IMR-90 (cell line): ENCODE data around the gene SOCS6. TPM values are rescaled to one million over a fixed set of nuclear protein-coding genes. Genes with fewer than 3 reads are reported as not detected.

Source experiments
- ATAC-seq: fragments of 200-7000 bp; cut with Tn5 transposase; 2 replicates; pipeline ENCODE4 v1.9.1; 2020; ENCODE audit warnings: low read depth, mild to moderate bottlenecking, moderate library complexity
- BruUV-seq: library from RNA; stranded (reverse); fragments of 400-500 nt; replicated peaks from 2 replicates; lab custom pipeline; 2021; lab: Mats Ljungman, UMichigan
- CTCF ChIA-PET: fragments of 300-600 bp; formaldehyde crosslinking; extraction: SDS; loops from one replicate; lab custom pipeline; 2021; ENCODE audit warnings: antibody characterized with exemption; lab: Yijun Ruan, JAX
- POLR2A ChIA-PET: fragments of 300-600 bp; sonication (Branson Sonifier 250); formaldehyde crosslinking; loops from one replicate; lab custom pipeline; 2022; ENCODE audit warnings: antibody characterized with exemption; ENCODE audit not compliant: unreplicated experiment; lab: Charles Lee
- DNase-seq: peaks from one replicate; pipeline ENCODE4 v3.0.0; 2013
- H2AFZ ChIP-seq: replicated peaks from 2 replicates; pipeline ENCODE3; 2013; ENCODE audit warnings: low read length, mild to moderate bottlenecking; ENCODE audit not compliant: poor library complexity
- H2AK5ac ChIP-seq: 2 replicates; pipeline ENCODE4 v1.6.1; 2013; ENCODE audit warnings: low read depth, low read length, inconsistent platforms
- H2AK9ac ChIP-seq: replicated peaks from 2 replicates; pipeline ENCODE3; 2013; ENCODE audit warnings: mild to moderate bottlenecking, low read depth, low read length, moderate library complexity; ENCODE audit not compliant: poor library complexity
- H2BK120ac ChIP-seq: 2 replicates; pipeline ENCODE4 v1.6.1; 2013; ENCODE audit warnings: low read depth, low read length, inconsistent platforms
- H2BK15ac ChIP-seq: 3 replicates; pipeline ENCODE4 v1.6.1; 2013; ENCODE audit warnings: low read depth, low read length, inconsistent platforms
- H2BK20ac ChIP-seq: 2 replicates; pipeline ENCODE4 v1.6.1; 2013; ENCODE audit warnings: low read depth, mild to moderate bottlenecking, inconsistent platforms, low read length, moderate library complexity
- H2BK5ac ChIP-seq: 2 replicates; pipeline ENCODE4 v1.6.1; 2013; ENCODE audit warnings: mild to moderate bottlenecking, low read depth, low read length, inconsistent platforms; ENCODE audit not compliant: poor library complexity, severe bottlenecking
- H3K14ac ChIP-seq: replicated peaks from 2 replicates; pipeline ENCODE4 v1.6.1; 2013; ENCODE audit warnings: low read depth, low read length, inconsistent platforms
- H3K18ac ChIP-seq: 2 replicates; pipeline ENCODE4 v1.6.1; 2013; ENCODE audit warnings: low read depth, low read length, control low read depth
- H3K23ac ChIP-seq: 2 replicates; pipeline ENCODE4 v1.6.1; 2013; ENCODE audit warnings: low read depth, low read length, inconsistent platforms
- H3K27ac ChIP-seq: 2 replicates; pipeline ENCODE4 v1.5.1; 2013; ENCODE audit warnings: mild to moderate bottlenecking, control low read depth, low read length; ENCODE audit not compliant: insufficient read depth
- H3K27me3 ChIP-seq: 2 replicates; pipeline ENCODE4 v1.6.1; 2013; ENCODE audit warnings: low read length; ENCODE audit not compliant: control insufficient read depth, insufficient read depth
- H3K36me3 ChIP-seq: 2 replicates; pipeline ENCODE4 v1.6.1; 2013; ENCODE audit warnings: low read length, mixed read lengths; ENCODE audit not compliant: control insufficient read depth, insufficient read depth
- H3K4ac ChIP-seq: 2 replicates; pipeline ENCODE4 v1.6.1; 2013; ENCODE audit warnings: low read depth, low read length, inconsistent platforms
- H3K4me1 ChIP-seq: 2 replicates; pipeline ENCODE4 v1.6.1; 2013; ENCODE audit warnings: low read length, mixed read lengths; ENCODE audit not compliant: control insufficient read depth, insufficient read depth
- H3K4me2 ChIP-seq: 2 replicates; pipeline ENCODE4 v1.6.1; 2013; ENCODE audit warnings: low read depth, mild to moderate bottlenecking, control low read depth, low read length, moderate library complexity
- H3K4me3 ChIP-seq: 2 replicates; pipeline ENCODE4 v1.5.1; 2013; ENCODE audit warnings: low read depth, mild to moderate bottlenecking, control low read depth, low read length, moderate library complexity; ENCODE audit not compliant: insufficient read depth
- H3K56ac ChIP-seq: 2 replicates; pipeline ENCODE4 v1.6.1; 2013; ENCODE audit warnings: low read length, inconsistent platforms; ENCODE audit not compliant: insufficient read depth; ENCODE audit errors: extremely low read depth
- H3K79me1 ChIP-seq, 2 experiments: 2 replicates each; pipeline ENCODE4 v1.6.1; 2013; ENCODE audit warnings: low read length in 2 of 2, inconsistent platforms in 1 of 2, low read depth in 1 of 2
- H3K9ac ChIP-seq: 2 replicates; pipeline ENCODE4 v1.6.1; 2013; ENCODE audit warnings: low read depth, low read length, control low read depth
- H3K9me1 ChIP-seq: 2 replicates; pipeline ENCODE4 v1.6.1; 2013; ENCODE audit warnings: low read length, inconsistent platforms; ENCODE audit not compliant: insufficient read depth
- H3K9me3 ChIP-seq: 2 replicates; pipeline ENCODE4 v1.6.1; 2013; ENCODE audit warnings: low read length; ENCODE audit not compliant: control insufficient read depth, insufficient read depth
- H4K20me1 ChIP-seq: 2 replicates; pipeline ENCODE4 v1.6.1; 2013; ENCODE audit warnings: low read length, inconsistent platforms; ENCODE audit not compliant: insufficient read depth
- H4K5ac ChIP-seq: 2 replicates; pipeline ENCODE4 v1.6.1; 2013; ENCODE audit warnings: mild to moderate bottlenecking, low read depth, low read length, control low read depth
- H4K8ac ChIP-seq, 2 experiments: 2 replicates each; pipeline ENCODE4 v1.6.1; 2013; ENCODE audit warnings: low read depth in 2 of 2, low read length in 2 of 2, control low read depth in 1 of 2, inconsistent platforms in 1 of 2
- H4K91ac ChIP-seq: 2 replicates; pipeline ENCODE4 v1.6.1; 2013; ENCODE audit warnings: low read depth, low read length, inconsistent platforms; ENCODE audit not compliant: insufficient read depth
- BHLHE40 ChIP-seq: fragments of 150-350 bp; IDR thresholded peaks from 2 replicates; pipeline ENCODE4 v1.6.1; 2016; ENCODE audit warnings: mild to moderate bottlenecking, low read depth, low read length
- CEBPB ChIP-seq: IDR thresholded peaks from 2 replicates; pipeline ENCODE4 v1.6.1; 2012; ENCODE audit warnings: low read depth, low read length, improper control_type of control experiment
- CHD1 ChIP-seq: IDR thresholded peaks from 2 replicates; pipeline ENCODE4 v1.6.1; 2012; ENCODE audit warnings: low read depth, low read length, improper control_type of control experiment
- FOS ChIP-seq: fragments of 150-350 bp; IDR thresholded peaks from 2 replicates; pipeline ENCODE4 v1.6.1; 2016; ENCODE audit warnings: low read depth, low read length
- MAFK ChIP-seq: IDR thresholded peaks from 2 replicates; pipeline ENCODE4 v1.6.1; 2012; ENCODE audit warnings: low read depth, low read length, improper control_type of control experiment
- MAZ ChIP-seq: IDR thresholded peaks from 2 replicates; pipeline ENCODE4 v1.6.1; 2012; ENCODE audit warnings: low read depth, mild to moderate bottlenecking, low read length, improper control_type of control experiment, moderate library complexity, borderline replicate concordance
- MXI1 ChIP-seq: IDR thresholded peaks from 2 replicates; pipeline ENCODE4 v1.6.1; 2012; ENCODE audit warnings: low read depth, mild to moderate bottlenecking, low read length, moderate library complexity, borderline replicate concordance
- NFE2L2 ChIP-seq: fragments of 150-350 bp; IDR thresholded peaks from 2 replicates; pipeline ENCODE4 v1.6.1; 2016; ENCODE audit warnings: low read depth, mild to moderate bottlenecking, low read length
- POLR2A ChIP-seq: IDR thresholded peaks from 2 replicates; pipeline ENCODE4 v1.6.1; 2012; ENCODE audit warnings: mild to moderate bottlenecking, low read depth, low read length
- RAD21 ChIP-seq: IDR thresholded peaks from 2 replicates; pipeline ENCODE4 v1.6.1; 2012; ENCODE audit warnings: low read length, improper control_type of control experiment
- RCOR1 ChIP-seq: IDR thresholded peaks from 2 replicates; pipeline ENCODE4 v1.6.1; 2012; ENCODE audit warnings: mild to moderate bottlenecking, low read length, improper control_type of control experiment; ENCODE audit not compliant: insufficient replicate concordance
- RFX5 ChIP-seq: IDR thresholded peaks from 2 replicates; pipeline ENCODE4 v1.8.0; 2012; ENCODE audit warnings: low read depth, mild to moderate bottlenecking, low read length, moderate library complexity
- SMC3 ChIP-seq: fragments of 150-350 bp; IDR thresholded peaks from 2 replicates; pipeline ENCODE4 v1.6.1; 2016; ENCODE audit warnings: low read depth, mild to moderate bottlenecking, antibody characterized with exemption, low read length, moderate library complexity
- WGBS, 2 experiments: methylation state at CpG; one replicate each; pipeline versions ENCODE4 v1.1.5 to v1.1.7; 2013; ENCODE audit warnings: missing lambda C conversion rate in 2 of 2; ENCODE audit not compliant: insufficient read length in 1 of 2; ENCODE audit errors: extremely low coverage in 2 of 2; 5-methylcytosine and 5-hydroxymethylcytosine counted together
- dilution Hi-C: fragments of 300-500 bp; cut with HindIII; formaldehyde crosslinking; loops from one replicate; pipeline ENCODE4 v1.14.3; 2018; ENCODE audit warnings: low sequenced_read_pairs; ENCODE audit not compliant: unreplicated experiment
- in situ Hi-C: fragments of 300-500 bp; cut with MboI; formaldehyde crosslinking; loops from 3 replicates; pipeline ENCODE4 v1.14.3; 2019; ENCODE audit warnings: low sequenced_read_pairs, inconsistent platforms, mixed read lengths
- intact Hi-C: fragments of 100-400 bp; cut with micrococcal nuclease; formaldehyde crosslinking; loops from 2 replicates; pipeline ENCODE4 v1.10.0; 2022
- polyA plus RNA-seq, 3 experiments: library from polyadenylated mRNA; depleted of rRNA; stranded (reverse); fragments of >200 nt; gene quantifications; 2 replicates each; pipeline ENCODE4 v1.2.3, GENCODE V29; 2012; ENCODE audit warnings: low replicate concordance in 1 of 3
- total RNA-seq: library from RNA; depleted of rRNA; stranded (reverse); fragments of >200 nt; gene quantifications from 2 replicates; pipeline ENCODE4 v1.2.3, GENCODE V29; 2012
- TF ChIP-seq, protein P1 (sequence below): fragments of 150-350 bp; IDR thresholded peaks from 2 replicates; pipeline ENCODE4 v1.6.1; 2016; ENCODE audit warnings: low read depth, mild to moderate bottlenecking, low read length, moderate library complexity, borderline replicate concordance
- TF ChIP-seq, protein P2 (sequence below): fragments of 150-350 bp; IDR thresholded peaks from 2 replicates; pipeline ENCODE4 v1.6.1; 2017; ENCODE audit warnings: mild to moderate bottlenecking, antibody characterized with exemption, low read length, low read depth
- TF ChIP-seq, protein P3 (sequence below): conservative IDR thresholded peaks from 2 replicates; pipeline ENCODE4 v1.5.1; 2012; ENCODE audit warnings: mild to moderate bottlenecking, low read depth, low read length, improper control_type of control experiment

SOCS6 gene
- total and polyA plus RNA-seq, 2 of the 4 experiments (the other 2 are of a cell fraction) = 21.3 to 57.4 TPM

DNA sequence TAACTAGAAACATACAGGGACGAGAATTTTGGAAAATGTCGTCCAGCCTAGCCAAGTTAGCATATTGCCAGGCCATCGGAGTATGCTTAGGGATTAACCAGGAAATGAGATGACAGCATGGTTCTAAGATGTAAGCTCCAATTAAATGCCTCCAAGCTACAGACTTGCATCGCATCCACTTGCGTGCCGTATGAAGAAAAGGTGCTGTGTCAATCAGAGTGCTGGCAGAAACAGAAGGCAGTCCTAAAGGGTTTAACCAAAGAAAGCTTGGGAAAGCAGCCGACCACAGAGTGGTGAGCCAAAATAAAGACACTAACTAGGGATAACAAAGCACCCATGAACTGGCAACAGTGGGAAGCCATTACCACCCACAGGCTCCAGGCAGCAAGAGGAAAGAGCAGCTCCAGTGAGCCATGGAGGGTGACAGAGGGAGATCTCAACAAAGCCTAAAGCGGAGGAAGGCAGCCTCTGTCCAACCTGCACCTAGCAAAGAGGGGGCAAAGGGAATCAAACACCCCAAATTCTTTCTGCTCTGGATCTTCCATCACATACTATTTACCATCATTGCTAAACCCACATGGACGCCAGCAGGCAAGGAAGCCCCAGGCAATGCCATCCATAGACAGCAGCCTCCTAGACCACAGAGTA lies 27.6 kb upstream of the SOCS6 start:
- no peak overlapping the region for H3K56ac ChIP-seq
- no peaks in the 10 kb centered on the region for H3K79me1 ChIP-seq
- no peaks in the 10 kb centered on the region for H3K9me1 ChIP-seq
- dilution Hi-C loops (no loop called here), in situ Hi-C loops (no loop called here), intact Hi-C loops (no loop called here)
- DNase-seq = no peak
- no peak overlapping the region for H3K14ac ChIP-seq
- no peak overlapping the region for H3K4me3 ChIP-seq
- POLR2A ChIA-PET = no interaction called here
- H3K27me3 ChIP-seq = no peaks in the 10 kb centered on the region
- no peaks in the 10 kb centered on the region for H3K36me3 ChIP-seq
- H4K5ac ChIP-seq = no peak overlapping the region
- H4K91ac ChIP-seq = no peak overlapping the region
- no peak overlapping the region for H2BK15ac ChIP-seq
- H3K4me1 ChIP-seq = no peaks in the 10 kb centered on the region
- no peak overlapping the region for H2BK5ac ChIP-seq
- H2BK120ac ChIP-seq = no peak overlapping the region
- H2BK20ac ChIP-seq = no peak overlapping the region
- H4K20me1 ChIP-seq = no peaks in the 10 kb centered on the region
- no TSS peak for BruUV-seq
- TF ChIP-seq BHLHE40 = no peak
- TF ChIP-seq NFE2L2 = no peak
- TF ChIP-seq RAD21 = no peak
- no peak for TF ChIP-seq RFX5
- no peak for TF ChIP-seq MAFK
- TF ChIP-seq CEBPB = no peak
- no peak for TF ChIP-seq FOS
- no peak for TF ChIP-seq RCOR1
- TF ChIP-seq MXI1 = no peak
- TF ChIP-seq, protein P1, sequence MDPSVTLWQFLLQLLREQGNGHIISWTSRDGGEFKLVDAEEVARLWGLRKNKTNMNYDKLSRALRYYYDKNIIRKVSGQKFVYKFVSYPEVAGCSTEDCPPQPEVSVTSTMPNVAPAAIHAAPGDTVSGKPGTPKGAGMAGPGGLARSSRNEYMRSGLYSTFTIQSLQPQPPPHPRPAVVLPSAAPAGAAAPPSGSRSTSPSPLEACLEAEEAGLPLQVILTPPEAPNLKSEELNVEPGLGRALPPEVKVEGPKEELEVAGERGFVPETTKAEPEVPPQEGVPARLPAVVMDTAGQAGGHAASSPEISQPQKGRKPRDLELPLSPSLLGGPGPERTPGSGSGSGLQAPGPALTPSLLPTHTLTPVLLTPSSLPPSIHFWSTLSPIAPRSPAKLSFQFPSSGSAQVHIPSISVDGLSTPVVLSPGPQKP = no peak
- no peak for TF ChIP-seq CHD1
- TF ChIP-seq, protein P2, sequence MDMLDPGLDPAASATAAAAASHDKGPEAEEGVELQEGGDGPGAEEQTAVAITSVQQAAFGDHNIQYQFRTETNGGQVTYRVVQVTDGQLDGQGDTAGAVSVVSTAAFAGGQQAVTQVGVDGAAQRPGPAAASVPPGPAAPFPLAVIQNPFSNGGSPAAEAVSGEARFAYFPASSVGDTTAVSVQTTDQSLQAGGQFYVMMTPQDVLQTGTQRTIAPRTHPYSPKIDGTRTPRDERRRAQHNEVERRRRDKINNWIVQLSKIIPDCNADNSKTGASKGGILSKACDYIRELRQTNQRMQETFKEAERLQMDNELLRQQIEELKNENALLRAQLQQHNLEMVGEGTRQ = no peak
- no peak for TF ChIP-seq SMC3
- TF ChIP-seq MAZ = no peak
- TF ChIP-seq POLR2A = no peak
- TF ChIP-seq, protein P3, sequence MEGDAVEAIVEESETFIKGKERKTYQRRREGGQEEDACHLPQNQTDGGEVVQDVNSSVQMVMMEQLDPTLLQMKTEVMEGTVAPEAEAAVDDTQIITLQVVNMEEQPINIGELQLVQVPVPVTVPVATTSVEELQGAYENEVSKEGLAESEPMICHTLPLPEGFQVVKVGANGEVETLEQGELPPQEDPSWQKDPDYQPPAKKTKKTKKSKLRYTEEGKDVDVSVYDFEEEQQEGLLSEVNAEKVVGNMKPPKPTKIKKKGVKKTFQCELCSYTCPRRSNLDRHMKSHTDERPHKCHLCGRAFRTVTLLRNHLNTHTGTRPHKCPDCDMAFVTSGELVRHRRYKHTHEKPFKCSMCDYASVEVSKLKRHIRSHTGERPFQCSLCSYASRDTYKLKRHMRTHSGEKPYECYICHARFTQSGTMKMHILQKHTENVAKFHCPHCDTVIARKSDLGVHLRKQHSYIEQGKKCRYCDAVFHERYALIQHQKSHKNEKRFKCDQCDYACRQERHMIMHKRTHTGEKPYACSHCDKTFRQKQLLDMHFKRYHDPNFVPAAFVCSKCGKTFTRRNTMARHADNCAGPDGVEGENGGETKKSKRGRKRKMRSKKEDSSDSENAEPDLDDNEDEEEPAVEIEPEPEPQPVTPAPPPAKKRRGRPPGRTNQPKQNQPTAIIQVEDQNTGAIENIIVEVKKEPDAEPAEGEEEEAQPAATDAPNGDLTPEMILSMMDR = no peak
- no peak overlapping the region for H3K9ac ChIP-seq
- no peak overlapping the region for H2AFZ ChIP-seq
- H2AK9ac ChIP-seq = no peak overlapping the region
- no peaks in the 10 kb centered on the region for H3K9me3 ChIP-seq
- H3K23ac ChIP-seq = no peak overlapping the region
- no peak overlapping the region for H4K8ac ChIP-seq
- no peak overlapping the region for H3K4me2 ChIP-seq
- no peak overlapping the region for H3K4ac ChIP-seq
- WGBS, 2 experiments = 100% methylated on average over 3 of the region's 9 CpGs; no CpG with 5 or more reads in 1 of the 2 experiments
- CTCF ChIA-PET = no interaction called here
- no peak for ATAC-seq
- no peak overlapping the region for H3K27ac ChIP-seq
- H2AK5ac ChIP-seq = no peak overlapping the region
- H3K18ac ChIP-seq = no peak overlapping the region
